GM23248 (cell line): ENCODE results near the gene COL26A1.

Experiments used
- EZH2 ChIP-seq: fragments of 200-600 bp; sonication (generic); IDR thresholded peaks from 2 replicates; pipeline ENCODE4 v1.6.1; 2018; ENCODE audit warnings: antibody characterized with exemption, mild to moderate bottlenecking; ENCODE audit not compliant: insufficient read depth, poor library complexity, severe bottlenecking
- EZH2phosphoT487 ChIP-seq: fragments of 200-600 bp; sonication (generic); IDR thresholded peaks from 2 replicates; pipeline ENCODE4 v1.6.1; 2018; ENCODE audit warnings: antibody characterized with exemption, moderate library complexity, mild to moderate bottlenecking, low read depth; ENCODE audit not compliant: insufficient read depth

DNA sequence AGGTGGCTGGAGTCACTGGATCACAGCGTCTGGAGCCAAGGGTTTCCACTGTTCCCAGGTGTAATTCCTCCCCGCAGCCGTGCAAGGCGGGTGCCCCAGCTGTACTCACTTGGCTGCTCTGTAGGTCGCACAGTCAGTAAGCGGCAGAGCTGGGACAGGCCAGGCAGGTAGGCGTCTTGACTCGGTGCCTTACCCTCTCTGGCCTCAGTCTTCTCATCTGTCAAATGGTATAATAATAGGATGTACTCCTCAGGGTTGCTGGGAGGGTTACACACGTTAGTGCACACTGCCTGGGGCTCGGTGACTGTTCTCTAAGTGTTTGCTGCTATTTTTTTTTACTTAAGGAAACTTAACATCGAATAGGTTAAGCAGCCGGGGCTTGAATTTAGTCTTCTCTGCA lies 239.4 kb downstream of the COL26A1 start:
- TF ChIP-seq EZH2 = no peak
- TF ChIP-seq EZH2phosphoT487 = no peak
